Liver (tissue), 9 donors: ENCODE measurements around the gene MICU1. TPM values are rescaled to one million over a fixed set of nuclear protein-coding genes. Genes with fewer than 3 reads are reported as not detected.

ENCODE experiments used
- DNase-seq: peaks from one replicate; pipeline ENCODE4 v3.0.0-alpha.2; 2017; ENCODE audit warnings: low spot score
- H3K27ac ChIP-seq, 2 donors: one replicate each; pipeline ENCODE4 v1.7.0; 2013; ENCODE audit warnings: inconsistent platforms in 2 of 2, low read length in 2 of 2, control low read depth in 1 of 2, low read depth in 1 of 2, mild to moderate bottlenecking in 1 of 2
- H3K27me3 ChIP-seq, 4 donors: one replicate each; pipeline versions ENCODE4 v1.6.1 to v1.7.0; 2013; ENCODE audit warnings: low read length in 3 of 4, inconsistent platforms in 1 of 4, mild to moderate bottlenecking in 1 of 4, moderate library complexity in 1 of 4; ENCODE audit not compliant: control insufficient read depth in 4 of 4, insufficient read depth in 4 of 4
- H3K36me3 ChIP-seq, 4 donors: one replicate each; pipeline versions ENCODE4 v1.6.1 to v1.7.0; 2013; ENCODE audit warnings: low read length in 3 of 4, mild to moderate bottlenecking in 3 of 4, low read depth in 1 of 4, moderate library complexity in 1 of 4; ENCODE audit not compliant: control insufficient read depth in 4 of 4, insufficient read depth in 3 of 4
- H3K4me1 ChIP-seq, 4 donors: one replicate each; pipeline versions ENCODE4 v1.6.1 to v1.7.0; 2013; ENCODE audit warnings: low read length in 3 of 4, mild to moderate bottlenecking in 3 of 4, moderate library complexity in 1 of 4; ENCODE audit not compliant: control insufficient read depth in 4 of 4, insufficient read depth in 4 of 4
- H3K4me3 ChIP-seq, 3 donors: one replicate each; pipeline versions ENCODE4 v1.6.1 to v1.7.0; 2013; ENCODE audit warnings: low read length in 3 of 3, control low read depth in 1 of 3, low read depth in 1 of 3, mild to moderate bottlenecking in 1 of 3
- H3K9ac ChIP-seq, 2 donors: one replicate each; pipeline ENCODE4 v1.7.0; 2013; ENCODE audit warnings: low read length in 2 of 2, mild to moderate bottlenecking in 2 of 2, moderate library complexity in 2 of 2, control low read depth in 1 of 2, low read depth in 1 of 2
- H3K9me3 ChIP-seq, 4 donors: one replicate each; pipeline versions ENCODE4 v1.6.1 to v1.7.0; 2013; ENCODE audit warnings: low read length in 3 of 4; ENCODE audit not compliant: control insufficient read depth in 4 of 4
- ATF3 ChIP-seq: IDR thresholded peaks from 2 replicates; pipeline ENCODE4 v1.6.1; 2016; ENCODE audit warnings: antibody characterized with exemption
- EGR1 ChIP-seq, 2 donors: IDR thresholded peaks; 2 replicates each; pipeline ENCODE4 v1.6.1; 2016 to 2018; ENCODE audit warnings: antibody characterized with exemption in 2 of 2, low read depth in 2 of 2
- FOXA1 ChIP-seq: IDR thresholded peaks from 2 replicates; pipeline ENCODE4 v1.6.1; 2016; ENCODE audit warnings: antibody characterized with exemption
- FOXA2 ChIP-seq: IDR thresholded peaks from 2 replicates; pipeline ENCODE4 v1.6.1; 2016; ENCODE audit warnings: antibody characterized with exemption
- GABPA ChIP-seq, 2 donors: IDR thresholded peaks in 1 of 2; conservative IDR thresholded peaks in 1 of 2; 2 replicates each; pipeline ENCODE4 v1.6.1; 2016; ENCODE audit warnings: antibody characterized with exemption in 2 of 2, mild to moderate bottlenecking in 1 of 2, moderate library complexity in 1 of 2
- HNF4A ChIP-seq, 2 donors: conservative IDR thresholded peaks; 2 replicates each; pipeline ENCODE4 v1.6.1; 2016; ENCODE audit warnings: antibody characterized with exemption in 2 of 2, mild to moderate bottlenecking in 2 of 2
- HNF4G ChIP-seq: IDR thresholded peaks from 2 replicates; pipeline ENCODE4 v1.6.1; 2016; ENCODE audit warnings: antibody characterized with exemption
- JUND ChIP-seq, 2 donors: IDR thresholded peaks; 2 replicates each; pipeline ENCODE4 v1.6.1; 2016; ENCODE audit warnings: antibody characterized with exemption in 2 of 2
- MAX ChIP-seq: IDR thresholded peaks from 2 replicates; pipeline ENCODE4 v1.6.1; 2016; ENCODE audit warnings: antibody characterized with exemption
- NR2F2 ChIP-seq: IDR thresholded peaks from 2 replicates; pipeline ENCODE4 v1.6.1; 2016; ENCODE audit warnings: antibody characterized with exemption
- RAD21 ChIP-seq, 2 donors: IDR thresholded peaks; 2 replicates each; pipeline ENCODE4 v1.6.1; 2016; ENCODE audit warnings: antibody characterized with exemption in 2 of 2, mild to moderate bottlenecking in 2 of 2
- REST ChIP-seq: IDR thresholded peaks from 2 replicates; pipeline ENCODE4 v1.6.1; 2016; ENCODE audit warnings: antibody characterized with exemption, mild to moderate bottlenecking
- RXRA ChIP-seq, 2 donors: IDR thresholded peaks; 2 replicates each; pipeline ENCODE4 v1.6.1; 2017 to 2018; ENCODE audit warnings: antibody characterized with exemption in 2 of 2, mild to moderate bottlenecking in 1 of 2
- SP1 ChIP-seq: IDR thresholded peaks from 2 replicates; pipeline ENCODE4 v1.6.1; 2018; ENCODE audit warnings: antibody characterized with exemption, mild to moderate bottlenecking
- TAF1 ChIP-seq: conservative IDR thresholded peaks from 2 replicates; pipeline ENCODE4 v1.6.1; 2016; ENCODE audit warnings: antibody characterized with exemption, mild to moderate bottlenecking
- YY1 ChIP-seq: IDR thresholded peaks from 2 replicates; pipeline ENCODE4 v1.6.1; 2016; ENCODE audit warnings: antibody characterized with exemption, mild to moderate bottlenecking
- WGBS: extraction: QIAGEN DNeasy Blood & Tissue Kit; methylation state at CpG from one replicate; pipeline ENCODE4 v1.1.7; 2013; 5-methylcytosine and 5-hydroxymethylcytosine counted together
- polyA plus RNA-seq, 2 donors: library from polyadenylated mRNA; stranded (reverse) in 1 of 2; unstranded in 1 of 2; fragments of 200-250 nt in 1 of 2; fragments of >200 nt in 1 of 2; fragmentation: Nextera tagmentation in 1 of 2; extraction: Ambion mirVana in 1 of 2; gene quantifications; one replicate each; pipeline versions ENCODE4 v1.2.1 to v1.2.3, GENCODE V29; 2013 to 2015
- total RNA-seq, 2 donors: library from RNA; depleted of rRNA; stranded (reverse); fragments of >200 nt; gene quantifications; one replicate each; pipeline ENCODE4 v1.2.3, GENCODE V29; 2014
- TF ChIP-seq, protein P1 (sequence below): fragments of 150-350 bp; IDR thresholded peaks from 2 replicates; pipeline ENCODE4 v1.5.1; 2017; ENCODE audit warnings: improper control_type of control experiment, low read depth, low read length; ENCODE audit not compliant: missing input control
- TF ChIP-seq, protein P2 (sequence below): IDR thresholded peaks from 2 replicates; pipeline ENCODE4 v1.6.1; 2016; ENCODE audit warnings: antibody characterized with exemption
- donor health status: healthy.
- donor health status: healthy.
- donor health status: healthy.
- donor health status: healthy.
- donor health status: healthy.

MICU1 gene
- total and polyA plus RNA-seq, 4 donors = 26.4 to 47.4 (median 32.1) TPM

DNA sequence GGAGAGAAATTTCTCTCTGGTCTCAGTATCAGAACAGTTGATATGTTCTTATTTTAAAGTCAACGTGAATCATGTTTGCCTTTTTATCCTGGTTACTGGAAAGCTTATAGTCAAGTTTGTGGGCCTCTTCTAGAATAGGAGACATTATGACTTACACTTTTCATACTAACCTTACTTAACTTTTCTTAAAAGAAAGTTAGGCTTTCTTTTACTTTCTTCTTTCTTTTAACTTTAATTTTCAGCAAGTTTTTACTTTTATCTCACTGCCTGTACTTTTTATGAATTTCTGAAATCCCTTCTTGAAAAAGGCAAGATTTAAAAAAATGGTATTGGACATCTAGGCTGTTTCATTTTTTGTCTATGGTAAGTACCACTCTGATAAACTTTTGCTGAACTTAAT is 195.9 kb downstream of the MICU1 start:
- H3K4me1 ChIP-seq = no peaks in the 10 kb centered on the region
- no peak overlapping the region for H3K4me3 ChIP-seq
- H3K27ac ChIP-seq = no peak overlapping the region
- H3K9me3 ChIP-seq = no peaks in the 10 kb centered on the region
- no peaks in the 10 kb centered on the region for H3K27me3 ChIP-seq
- WGBS = 80% methylated on average over 1 of the region's 1 CpG
- H3K9ac ChIP-seq = no peak overlapping the region
- no peak for DNase-seq
- peaks cover 0 to 7% (median 2%) of the 10 kb centered on the region in 4 donors for H3K36me3 ChIP-seq
- TF ChIP-seq RXRA (IDR thresholded peaks at IDR 0.05) (no peak), RAD21 (IDR thresholded peaks at IDR 0.05) (no peak), ATF3 (no peak), FOXA2 (no peak), HNF4A (conservative IDR thresholded peaks at IDR 0.05) (no peak), YY1 (no peak), TAF1 (no peak), MAX (no peak), SP1 (no peak), JUND (IDR thresholded peaks at IDR 0.05) (no peak), NR2F2 (no peak), EGR1 (IDR thresholded peaks at IDR 0.05; ENCODE audit: low read depth in 2 of 2) (no peak), HNF4G (no peak), GABPA (IDR thresholded peaks at IDR 0.05 in 1 of 2, conservative IDR thresholded peaks at IDR 0.05 in 1 of 2) (no peak), FOXA1 (no peak), REST (no peak)
- TF ChIP-seq, protein P1, sequence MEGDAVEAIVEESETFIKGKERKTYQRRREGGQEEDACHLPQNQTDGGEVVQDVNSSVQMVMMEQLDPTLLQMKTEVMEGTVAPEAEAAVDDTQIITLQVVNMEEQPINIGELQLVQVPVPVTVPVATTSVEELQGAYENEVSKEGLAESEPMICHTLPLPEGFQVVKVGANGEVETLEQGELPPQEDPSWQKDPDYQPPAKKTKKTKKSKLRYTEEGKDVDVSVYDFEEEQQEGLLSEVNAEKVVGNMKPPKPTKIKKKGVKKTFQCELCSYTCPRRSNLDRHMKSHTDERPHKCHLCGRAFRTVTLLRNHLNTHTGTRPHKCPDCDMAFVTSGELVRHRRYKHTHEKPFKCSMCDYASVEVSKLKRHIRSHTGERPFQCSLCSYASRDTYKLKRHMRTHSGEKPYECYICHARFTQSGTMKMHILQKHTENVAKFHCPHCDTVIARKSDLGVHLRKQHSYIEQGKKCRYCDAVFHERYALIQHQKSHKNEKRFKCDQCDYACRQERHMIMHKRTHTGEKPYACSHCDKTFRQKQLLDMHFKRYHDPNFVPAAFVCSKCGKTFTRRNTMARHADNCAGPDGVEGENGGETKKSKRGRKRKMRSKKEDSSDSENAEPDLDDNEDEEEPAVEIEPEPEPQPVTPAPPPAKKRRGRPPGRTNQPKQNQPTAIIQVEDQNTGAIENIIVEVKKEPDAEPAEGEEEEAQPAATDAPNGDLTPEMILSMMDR = no peak
- TF ChIP-seq, protein P2, sequence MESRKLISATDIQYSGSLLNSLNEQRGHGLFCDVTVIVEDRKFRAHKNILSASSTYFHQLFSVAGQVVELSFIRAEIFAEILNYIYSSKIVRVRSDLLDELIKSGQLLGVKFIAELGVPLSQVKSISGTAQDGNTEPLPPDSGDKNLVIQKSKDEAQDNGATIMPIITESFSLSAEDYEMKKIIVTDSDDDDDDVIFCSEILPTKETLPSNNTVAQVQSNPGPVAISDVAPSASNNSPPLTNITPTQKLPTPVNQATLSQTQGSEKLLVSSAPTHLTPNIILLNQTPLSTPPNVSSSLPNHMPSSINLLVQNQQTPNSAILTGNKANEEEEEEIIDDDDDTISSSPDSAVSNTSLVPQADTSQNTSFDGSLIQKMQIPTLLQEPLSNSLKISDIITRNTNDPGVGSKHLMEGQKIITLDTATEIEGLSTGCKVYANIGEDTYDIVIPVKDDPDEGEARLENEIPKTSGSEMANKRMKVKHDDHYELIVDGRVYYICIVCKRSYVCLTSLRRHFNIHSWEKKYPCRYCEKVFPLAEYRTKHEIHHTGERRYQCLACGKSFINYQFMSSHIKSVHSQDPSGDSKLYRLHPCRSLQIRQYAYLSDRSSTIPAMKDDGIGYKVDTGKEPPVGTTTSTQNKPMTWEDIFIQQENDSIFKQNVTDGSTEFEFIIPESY = no peak
